Spleen (tissue), 13 donors: Measurements from ENCODE around the gene BMP2K. TPM values are rescaled to one million over a fixed set of nuclear protein-coding genes. Genes with fewer than 3 reads are reported as not detected.

Source experiments
- DNase-seq: peaks from one replicate; pipeline ENCODE4 v3.0.0-alpha.2; 2020
- H3K27ac ChIP-seq, 8 donors: fragments of 200-600 bp; sonication (generic) in 7 of 8; 1 replicate in 4 of 8; 2 replicates in 4 of 8; pipeline versions ENCODE4 v1.5.0 to v1.8.0; 2016 to 2021; ENCODE audit warnings: inconsistent platforms in 4 of 8, mild to moderate bottlenecking in 4 of 8, moderate library complexity in 1 of 8
- H3K27me3 ChIP-seq, 7 donors: fragments of 200-600 bp; sonication (generic) in 6 of 7; replicated peaks in 1 of 7; 1 replicate in 4 of 7; 2 replicates in 3 of 7; pipeline versions ENCODE4 v1.5.0 to v1.8.0; 2016 to 2021; ENCODE audit warnings: inconsistent platforms in 3 of 7, mild to moderate bottlenecking in 1 of 7
- H3K36me3 ChIP-seq, 6 donors: fragments of 200-600 bp; sonication (generic) in 5 of 6; 1 replicate in 4 of 6; 2 replicates in 2 of 6; pipeline versions ENCODE4 v1.5.0 to v1.8.0; 2016 to 2021; ENCODE audit warnings: inconsistent platforms in 2 of 6
- H3K4me1 ChIP-seq, 6 donors: fragments of 200-600 bp; sonication (generic) in 5 of 6; 1 replicate in 3 of 6; 2 replicates in 3 of 6; pipeline versions ENCODE4 v1.5.0 to v1.8.0; 2016 to 2021; ENCODE audit warnings: inconsistent platforms in 3 of 6
- H3K4me3 ChIP-seq, 8 donors: fragments of 200-600 bp; sonication (generic) in 7 of 8; 1 replicate in 4 of 8; 2 replicates in 4 of 8; pipeline versions ENCODE4 v1.5.0 to v1.8.0; 2016 to 2021; ENCODE audit warnings: inconsistent platforms in 4 of 8, mild to moderate bottlenecking in 4 of 8, moderate library complexity in 2 of 8
- H3K9me3 ChIP-seq, 8 donors: fragments of 200-600 bp; sonication (generic) in 7 of 8; 1 replicate in 4 of 8; 2 replicates in 4 of 8; pipeline versions ENCODE4 v1.5.0 to v1.8.0; 2016 to 2021; ENCODE audit warnings: inconsistent platforms in 4 of 8
- CTCF ChIP-seq, 11 experiments: fragments of 200-600 bp in 7 of 11; fragments of 450-650 bp in 4 of 11; sonication (generic) in 4 of 11; IDR thresholded peaks in 8 of 11; conservative IDR thresholded peaks in 3 of 11; 1 replicate in 7 of 11; 2 replicates in 4 of 11; pipeline versions ENCODE4 v1.4.0 to v1.8.0; 2016 to 2021; ENCODE audit warnings: antibody characterized with exemption in 11 of 11, inconsistent platforms in 4 of 11, mild to moderate bottlenecking in 1 of 11
- POLR2A ChIP-seq, 3 donors: fragments of 450-650 bp; IDR thresholded peaks; one replicate each; pipeline ENCODE4 v1.5.1; 2017; ENCODE audit warnings: antibody characterized with exemption in 3 of 3, mild to moderate bottlenecking in 1 of 3
- POLR2AphosphoS5 ChIP-seq, 3 donors: sonication (generic); formaldehyde crosslinking; IDR thresholded peaks; one replicate each; pipeline ENCODE4 v1.5.1; 2017; ENCODE audit warnings: antibody characterized with exemption in 3 of 3
- WGBS, 5 donors: extraction: QIAGEN DNeasy Blood & Tissue Kit in 3 of 5; methylation state at CpG; one replicate each; pipeline versions ENCODE4 v1.1.5 to v1.1.7; 2013 to 2018; 5-methylcytosine and 5-hydroxymethylcytosine counted together
- intact Hi-C: fragments of 100-400 bp; cut with DNase I; formaldehyde crosslinking; loops from one replicate; pipeline ENCODE4 v1.15.0; 2023; ENCODE audit warnings: low total_unique reads
- long read RNA-seq, 2 donors: transcript quantifications; one replicate each; lab custom pipeline, GENCODE V29; 2026
- polyA plus RNA-seq, 3 donors: library from polyadenylated mRNA; stranded (reverse); fragments of 200-250 nt; gene quantifications; one replicate each; pipeline ENCODE4 v1.2.1, GENCODE V29; 2013
- total RNA-seq, 7 donors: library from RNA; depleted of rRNA in 3 of 7; stranded (reverse); fragments of >200 nt in 3 of 7; fragmentation: NEBNext Ultra II Directional in 4 of 7; extraction: Animal tissue kit (Norgen Biotek cat#: 25700) in 4 of 7; gene quantifications; one replicate each; pipeline versions ENCODE4 v1.1.0 to v1.2.1, GENCODE V29; 2016 to 2021
- donor health status: healthy with polysubstance abuse.
- donor health status: DM: no; HTN: no; CAD: no; lungs with moderate emphysema.
- donor health status: DM: no; HTN: no; CAD: no.
- donor health status: Bipolar disorder and iron deficiency.
- donor health status: healthy.
- donor health status: DM: no; HTN: no; CAD: no.
- donor health status: DM: yes; HTN: yes; CAD: no.

Gene BMP2K
- total RNA-seq (100 to 1,000 TPM in 5 of 7 donors, 10 to 100 TPM in 2; 79.3 to 154 (median 102) TPM), polyA plus RNA-seq (10 to 100 TPM; 27.4 to 40.4 (median 28.4) TPM)
- long read RNA-seq, donor 1, partial matches to known transcripts = 5 of 11 reads
- long read RNA-seq, donor 1, other reads (novel, unspliced or antisense) = 0 of 11 reads
- long read RNA-seq, donor 2, partial matches to known transcripts = 0 of 4 reads
- long read RNA-seq, donor 2, other reads (novel, unspliced or antisense) = 0 of 4 reads

- H3K4me1 ChIP-seq = peaks cover 3 to 61% (median 51%) of the 10 kb centered on the region in 6 donors
- peak in 5 of 11 experiments; percentile 6 to 38 (median 22) for TF ChIP-seq CTCF (IDR thresholded peaks at IDR 0.05 in 8 of 11, conservative IDR thresholded peaks at IDR 0.05 in 3 of 11)
- peak in 1 of 3 donors; percentile 76 for TF ChIP-seq POLR2A (IDR thresholded peaks at IDR 0.05)
- TF ChIP-seq POLR2AphosphoS5 (IDR thresholded peaks at IDR 0.05) = peak; percentile 92 to 95 (median 94)
- H3K4me3 ChIP-seq = peak within 1 kb of the TSS; percentile 61 to 87 (median 71)
- intact Hi-C loops = loop anchor here (10.0 kb wide), 1 partner anchor 121 kb away; no protein-coding TSS in a partner anchor
- no peaks in the 10 kb centered on the region for H3K27me3 ChIP-seq
- peak within 1 kb of the TSS; percentile 94 to 99 (median 99) for H3K27ac ChIP-seq
- peak; percentile 97 for DNase-seq
- WGBS, 5 donors = 0 to 1% (median 0%) methylated on average over 27 to 95 of the region's 95 CpGs
- H3K36me3 ChIP-seq = no peaks in the 10 kb centered on the region
- no peaks in the 10 kb centered on the region for H3K9me3 ChIP-seq
These were observed at the start of gene BMP2K for GRCh38 chr4:78776079-78776728. Gene BMP2K (plus strand): TSS chr4:78776350. CDS start chr4:78776544, 194 bp downstream.

- Histone ChIP-seq H3K4me1 (peaks cover 8 to 44% (median 22%) of the 10 kb centered on the region in 6 donors), H3K27me3 (no peaks in the 10 kb centered on the region), H3K4me3 (no peak overlapping the region), H3K9me3 (no peaks in the 10 kb centered on the region), H3K36me3 (no peaks in the 10 kb centered on the region), H3K27ac (peak overlapping the region in 4 of 8 donors; percentile 25 to 42 (median 36))
- intact Hi-C loops = no loop called here
- 51 to 65% (median 62%) methylated on average over 1 of the region's 1 CpG for WGBS, 5 donors
- TF ChIP-seq POLR2A (IDR thresholded peaks at IDR 0.05) = no peak
- TF ChIP-seq POLR2AphosphoS5 (IDR thresholded peaks at IDR 0.05) = no peak
- no peak for TF ChIP-seq CTCF (IDR thresholded peaks at IDR 0.05 in 8 of 11, conservative IDR thresholded peaks at IDR 0.05 in 3 of 11)
- DNase-seq = no peak
These were observed 49.6 kb upstream of the BMP2K start for GRCh38 chr4:78726546-78726945.

GRCh38 chr4:78732332-78733104, 43.6 kb upstream of the BMP2K start:
- Histone ChIP-seq H3K4me3 (no peak overlapping the region), H3K27me3 (no peaks in the 10 kb centered on the region), H3K4me1 (peaks cover 0 to 22% (median 8%) of the 10 kb centered on the region in 6 donors), H3K36me3 (no peaks in the 10 kb centered on the region), H3K9me3 (no peaks in the 10 kb centered on the region), H3K27ac (peak overlapping the region in 2 of 8 donors; percentile 11 to 13)
- 58 to 77% (median 68%) methylated on average over 3 of the region's 3 CpGs for WGBS, 5 donors
- DNase-seq = no peak
- intact Hi-C loops = no loop called here
- no peak for TF ChIP-seq POLR2A (IDR thresholded peaks at IDR 0.05)

GRCh38 chr4:78734441-78735162, 41.5 kb upstream of the BMP2K start:
- intact Hi-C loops = no loop called here
- Histone ChIP-seq H3K27ac (peak overlapping the region in 2 of 8 donors; percentile 6 to 27), H3K4me3 (no peak overlapping the region), H3K36me3 (no peaks in the 10 kb centered on the region), H3K27me3 (no peaks in the 10 kb centered on the region), H3K4me1 (peaks cover 0 to 29% (median 8%) of the 10 kb centered on the region in 6 donors), H3K9me3 (no peaks in the 10 kb centered on the region)
- DNase-seq = no peak
- 82 to 87% (median 84%) methylated on average over 3 of the region's 3 CpGs for WGBS, 5 donors
- TF ChIP-seq POLR2AphosphoS5 (IDR thresholded peaks at IDR 0.05) (no peak), CTCF (IDR thresholded peaks at IDR 0.05 in 8 of 11, conservative IDR thresholded peaks at IDR 0.05 in 3 of 11) (no peak), POLR2A (IDR thresholded peaks at IDR 0.05) (no peak)
